GM12878 (cell line): ENCODE data around the gene CFAP97D2. TPM values are rescaled to one million over a fixed set of nuclear protein-coding genes. Genes with fewer than 3 reads are reported as not detected.

Experiments
- ATAC-seq: fragments of 200-7000 bp; cut with Tn5 transposase; 3 replicates; pipeline ENCODE4 v1.9.1; 2020; ENCODE audit warnings: mild to moderate bottlenecking, moderate library complexity
- BruUV-seq: library from RNA; stranded (reverse); fragments of 400-500 nt; replicated peaks from 2 replicates; lab custom pipeline; 2021; lab: Mats Ljungman, UMichigan
- CTCF ChIA-PET: fragments of 300-600 bp; sonication (Branson Sonifier 250); formaldehyde crosslinking; extraction: SDS; loops from one replicate; lab custom pipeline; 2021; ENCODE audit warnings: inconsistent platforms; lab: Yijun Ruan, JAX
- POLR2A ChIA-PET: fragments of 350-600 bp; formaldehyde crosslinking; extraction: SDS; loops from one replicate; lab custom pipeline; 2021; ENCODE audit warnings: inconsistent platforms; lab: Charles Lee
- RAD21 ChIA-PET: fragments of 300-600 bp; sonication (Branson Sonifier 250); formaldehyde crosslinking; loops from one replicate; lab custom pipeline; 2023; ENCODE audit warnings: antibody characterized with exemption; ENCODE audit not compliant: unreplicated experiment; lab: Charles Lee
- SMC1A ChIA-PET: fragments of 300-600 bp; sonication (Branson Sonifier 250); formaldehyde crosslinking; loops from one replicate; lab custom pipeline; 2023; ENCODE audit not compliant: unreplicated experiment, uncharacterized antibody; lab: Charles Lee
- DNase-seq: peaks from one replicate; pipeline ENCODE4 v3.0.0-alpha.2; 2011; ENCODE audit warnings: low read depth, low spot score
- FAIRE-seq: peaks from 3 replicates; lab custom pipeline; 2011; peaks lifted over from hg19 to GRCh38; lab: Jason Lieb, UNC
- H2AFZ ChIP-seq: 2 replicates; pipeline ENCODE4 v1.6.0; 2011; ENCODE audit warnings: low read depth, low read length, control low read depth; ENCODE audit not compliant: control insufficient read depth
- H3K27ac ChIP-seq: 2 replicates; pipeline ENCODE4 v1.5.1; 2011; ENCODE audit warnings: control low read depth; ENCODE audit not compliant: control insufficient read depth, insufficient read depth
- H3K27me3 ChIP-seq, 2 experiments: replicated peaks in 1 of 2; 2 replicates each; pipeline versions ENCODE4 v1.6.0 to v1.6.1; 2011; ENCODE audit warnings: low read length in 1 of 2; ENCODE audit not compliant: control insufficient read depth in 2 of 2, insufficient read depth in 2 of 2
- H3K36me3 ChIP-seq, 2 experiments: 2 replicates each; pipeline ENCODE4 v1.5.1; 2011; ENCODE audit warnings: low read length in 1 of 2; ENCODE audit not compliant: control insufficient read depth in 2 of 2, insufficient read depth in 2 of 2
- H3K4me1 ChIP-seq: 2 replicates; pipeline ENCODE4 v1.6.1; 2011; ENCODE audit warnings: mild to moderate bottlenecking, low read length, moderate library complexity, mixed read lengths; ENCODE audit not compliant: control insufficient read depth, insufficient read depth
- H3K4me2 ChIP-seq: 2 replicates; pipeline ENCODE4 v1.6.0; 2011; ENCODE audit warnings: control low read depth; ENCODE audit not compliant: control insufficient read depth, insufficient read depth
- H3K4me3 ChIP-seq: fragments of 200-600 bp; sonication (generic); 2 replicates; pipeline ENCODE4 v1.5.1; 2016
- H3K79me2 ChIP-seq: 2 replicates; pipeline ENCODE4 v1.6.0; 2011; ENCODE audit warnings: low read length; ENCODE audit not compliant: control insufficient read depth, insufficient read depth
- H3K9ac ChIP-seq: 2 replicates; pipeline ENCODE4 v1.8.0; 2011; ENCODE audit warnings: low read length, control low read depth, mixed read lengths; ENCODE audit not compliant: control insufficient read depth, insufficient read depth
- H3K9me3 ChIP-seq: replicated peaks from 3 replicates; pipeline ENCODE4 v1.5.1; 2011; ENCODE audit warnings: mild to moderate bottlenecking, low read length; ENCODE audit not compliant: control insufficient read depth, insufficient read depth
- H4K20me1 ChIP-seq: 2 replicates; pipeline ENCODE4 v1.6.0; 2011; ENCODE audit not compliant: control insufficient read depth, insufficient read depth
- EP300 ChIP-seq, 2 experiments: fragments of 150-350 bp in 1 of 2; IDR thresholded peaks; 2 replicates each; pipeline ENCODE4 v1.6.1; 2011 to 2012; ENCODE audit warnings: low read depth in 2 of 2, low read length in 2 of 2, borderline replicate concordance in 1 of 2, improper control_type of control experiment in 1 of 2, inconsistent platforms in 1 of 2; ENCODE audit not compliant: control insufficient read depth in 1 of 2
- IRF5 ChIP-seq: fragments of 450-650 bp; IDR thresholded peaks from 2 replicates; pipeline ENCODE4 v1.6.1; 2017; ENCODE audit warnings: borderline replicate concordance
- KDM1A ChIP-seq: fragments of 200-600 bp; sonication (generic); IDR thresholded peaks from 2 replicates; pipeline ENCODE4 v1.6.1; 2016; ENCODE audit warnings: borderline replicate concordance
- NR2C2 ChIP-seq: IDR thresholded peaks from 2 replicates; pipeline ENCODE4 v1.6.1; 2011; ENCODE audit warnings: borderline replicate concordance, low read depth; ENCODE audit not compliant: control insufficient read depth, insufficient read length
- WGBS: methylation state at CpG from one replicate; pipeline ENCODE4 v1.1.6; 2016; ENCODE audit warnings: low lambda C conversion rate; ENCODE audit not compliant: insufficient replicate concordance, insufficient coverage; ENCODE audit errors: missing lambda C conversion rate; 5-methylcytosine and 5-hydroxymethylcytosine counted together
- in situ Hi-C: fragments of 300-500 bp; cut with MboI; formaldehyde crosslinking; loops from 9 replicates; pipeline ENCODE4 v1.14.3; 2018; ENCODE audit warnings: mixed read lengths
- intact Hi-C: fragments of 100-400 bp; cut with micrococcal nuclease; formaldehyde crosslinking; loops from one replicate; pipeline ENCODE4 v1.14.2; 2022; ENCODE audit not compliant: unreplicated experiment
- polyA plus RNA-seq, 11 experiments: library from polyadenylated mRNA; depleted of rRNA in 4 of 11; unstranded in 6 of 11; stranded (reverse) in 5 of 11; fragments of >200 nt; fragmentation: Nextera tagmentation in 4 of 11; fragmentation: Illumina TruSeq in 1 of 11; extraction: Ambion mirVana in 4 of 11; extraction: Trizol in 1 of 11; gene quantifications; 1 replicate in 1 of 11; 2 replicates in 10 of 11; pipeline versions ENCODE4 v1.2.1 to v1.2.3, GENCODE V29; 2011 to 2016; ENCODE audit warnings: inconsistent platforms in 2 of 11, missing spikeins in 2 of 11, low read depth in 1 of 11
- total RNA-seq, 4 experiments: library from RNA; depleted of rRNA in 3 of 4; stranded (reverse); fragments of >200 nt in 3 of 4; fragmentation: Illumina TruSeq in 1 of 4; extraction: Trizol in 1 of 4; gene quantifications; 2 replicates each; pipeline versions ENCODE4 v1.2.1 to v1.2.3, GENCODE V29; 2013 to 2021

The CFAP97D2 gene
- total and polyA plus RNA-seq, 10 of the 15 experiments (the other 5 are each of a cell fraction or from before 2014, with no cell fraction given) = not detected

GRCh38 chr13:114259374-114259773 lies 80.3 kb downstream of the CFAP97D2 start (continued):
- no peak for TF ChIP-seq KDM1A
- TF ChIP-seq IRF5 = no peak

GRCh38 chr13:114259974-114260373 lies 80.9 kb downstream of the CFAP97D2 start:
- peaks cover 5 to 44% of the 10 kb centered on the region in 2 experiments for H3K36me3 ChIP-seq
- no peak for FAIRE-seq
- RAD21 ChIA-PET = no interaction called here
- SMC1A ChIA-PET = no interaction called here
- no TSS peak for BruUV-seq
- H3K4me2 ChIP-seq = peak overlapping the region; percentile 47; the same call in 1 of the 2 replicates
- peaks cover 2% of the 10 kb centered on the region; the same call in 1 of the 2 replicates for H3K79me2 ChIP-seq
- no peak overlapping the region for H2AFZ ChIP-seq
- H3K9ac ChIP-seq = 0 out of 2 replicates have a peak overlapping the region, but pooled peaks have one; percentile 10
- H4K20me1 ChIP-seq = no peaks in the 10 kb centered on the region
- TF ChIP-seq NR2C2 (no peak), EP300 (IDR thresholded peaks at IDR 0.05; ENCODE audit: borderline replicate concordance in 1 of 2, control insufficient read depth in 1 of 2, low read depth in 2 of 2, low read length in 2 of 2) (peak in 1 of 2 experiments; percentile 34; a peak in 1 of 4 replicates)
- TF ChIP-seq, all 136 proteins: peak for 1
- in situ Hi-C loops (no loop called here), intact Hi-C loops (no loop called here)
- 26% methylated on average over 4 of the region's 4 CpGs for WGBS
- H3K4me3 ChIP-seq = no peak overlapping the region
- H3K4me1 ChIP-seq = peaks cover 42% of the 10 kb centered on the region
- no peaks in the 10 kb centered on the region for H3K27me3 ChIP-seq
- peak; percentile 67 for ATAC-seq
- H3K9me3 ChIP-seq = no peaks in the 10 kb centered on the region
- CTCF ChIA-PET = interaction anchor here (1.9 kb wide), 1 partner anchor 20 kb away, joined by 4 read pairs; no protein-coding TSS in a partner anchor
- POLR2A ChIA-PET = no interaction called here
- peak; percentile 24 for DNase-seq
- peak overlapping the region; percentile 54 for H3K27ac ChIP-seq
